ENCODE measurements around the gene ACTMAP.
"Not testable (repeated sequence)": the region's sequence is repeated elsewhere in the genome, so short reads cannot be mapped to it uniquely, and the experiment has no call there.

The ACTMAP gene

GRCh38 chr19:40742477-40742876 lies 7.8 kb downstream of the ACTMAP start:
- no peak for DNase-seq

GRCh38 chr19:40741527-40742390 lies 8.5 kb downstream of the ACTMAP start:
- DNase-seq, result no peak

- no peak for DNase-seq
Observed at GRCh38 chr19:40740747-40741146, 9.5 kb downstream of the ACTMAP start.

GRCh38 chr19:40739871-40740703 lies 10.2 kb downstream of the ACTMAP start:
- DNase-seq, result no peak

- no peak for DNase-seq
Observed at GRCh38 chr19:40739030-40739839, 11.0 kb downstream of the ACTMAP start.

- DNase-seq, result no peak
Observed at GRCh38 chr19:40737102-40737644, 13.1 kb downstream of the ACTMAP start.

GRCh38 chr19:40736661-40737060 lies 13.6 kb downstream of the ACTMAP start:
- no peak for DNase-seq

- no peak for DNase-seq
Observed at GRCh38 chr19:40735013-40735771, 15.1 kb downstream of the ACTMAP start.

GRCh38 chr19:40733149-40733548 lies 17.1 kb downstream of the ACTMAP start:
- DNase-seq, result no peak

- DNase-seq, result not testable (repeated sequence)
Observed at GRCh38 chr19:40732304-40732703, 18.0 kb downstream of the ACTMAP start.

- DNase-seq, result not testable (repeated sequence)
Observed at GRCh38 chr19:40730065-40730464, 20.2 kb downstream of the ACTMAP start.

- DNase-seq, result no peak
Observed at GRCh38 chr19:40726279-40726678, 24.0 kb downstream of the ACTMAP start.

- no peak for DNase-seq
Observed at GRCh38 chr19:40724855-40725254, 25.4 kb downstream of the ACTMAP start.

- DNase-seq, result no peak
Observed at GRCh38 chr19:40724315-40724714, 26.0 kb downstream of the ACTMAP start.

GRCh38 chr19:40723661-40724254 lies 26.5 kb downstream of the ACTMAP start:
- DNase-seq, result no peak

- no peak for DNase-seq
Observed at GRCh38 chr19:40721936-40722661, 28.2 kb downstream of the ACTMAP start.

GRCh38 chr19:40721140-40721486 lies 29.2 kb downstream of the ACTMAP start:
- DNase-seq, result no peak

GRCh38 chr19:40719414-40719894 lies 30.8 kb downstream of the ACTMAP start:
- DNase-seq, result no peak

GRCh38 chr19:40718774-40719391 lies 31.4 kb downstream of the ACTMAP start:
- no peak for DNase-seq

All from CD4-positive, alpha-beta T cell treated with Interleukin-4 for 1 hour (primary cell).